ENCODE data around the gene ENAM. TPM values are rescaled to one million over a fixed set of nuclear protein-coding genes. Genes with fewer than 3 reads are reported as not detected.

Gene ENAM
- total and polyA plus RNA-seq, 2 of the 13 experiments (the other 11 are each of a cell fraction or from before 2014, with no cell fraction given), result not detected

DNA sequence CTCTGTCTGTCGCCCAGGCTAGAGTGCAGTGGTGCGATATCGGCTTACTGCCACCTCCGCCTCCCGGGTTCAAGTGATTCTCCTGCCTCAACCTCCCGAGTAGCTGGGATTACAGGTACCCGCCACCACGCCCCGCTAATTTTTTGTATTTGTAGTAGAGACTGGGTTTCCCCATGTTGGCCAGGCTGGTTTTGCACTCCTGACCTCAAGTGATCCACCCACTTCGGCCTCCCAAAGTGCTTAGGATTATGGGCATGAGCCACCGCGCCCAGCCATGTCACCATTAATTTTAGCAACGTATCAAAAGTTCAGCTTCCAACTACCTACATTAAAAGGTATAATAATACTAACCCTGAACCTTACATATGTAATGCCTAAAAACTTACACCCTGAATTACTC is 58.8 kb downstream of the ENAM start:
- Histone ChIP-seq H2AFZ (ENCODE audit: low read length) (peak overlapping the region; percentile 61), H3K4me2 (ENCODE audit: low read depth, low read length) (peak overlapping the region; percentile 82), H3K27me3 (ENCODE audit: control insufficient read depth in 1 of 2, insufficient read depth in 2 of 2, low read length in 2 of 2) (no peaks in the 10 kb centered on the region; a peak in 1 of 5 replicates), H3K4me3 (replicated peaks in 1 of 3; ENCODE audit: insufficient read depth in 1 of 3, low read depth in 2 of 3, low read length in 3 of 3) (peak overlapping the region; percentile 83 to 94 (median 86)), H3K27ac (ENCODE audit: extremely low read length, insufficient read depth, low read length) (peak overlapping the region; percentile 86), H3K79me2 (ENCODE audit: insufficient read depth, low read length) (peaks cover 29% of the 10 kb centered on the region), H3K36me3 (replicated peaks in 1 of 2; ENCODE audit: control insufficient read depth in 1 of 2, insufficient read depth in 2 of 2, low read length in 2 of 2) (no peaks in the 10 kb centered on the region), H4K20me1 (ENCODE audit: insufficient read depth, low read length) (no peaks in the 10 kb centered on the region), H3K4me1 (ENCODE audit: insufficient read depth, low read length) (peaks cover 25% of the 10 kb centered on the region), H3K9ac (ENCODE audit: insufficient read depth, low read depth, low read length) (peak overlapping the region; percentile 83), H3K9me3 (ENCODE audit: low read length) (no peaks in the 10 kb centered on the region)
- intact Hi-C loops (cut with micrococcal nuclease; ENCODE audit: unreplicated experiment) (loop anchor here (5.0 to 10.0 kb wide), 4 partner anchors 35 to 217 kb away; partner anchors contain the start of gene MOB1B), in situ Hi-C loops (cut with HindIII; ENCODE audit: extremely low pct_ligation_motif_present, low pct_unique_long_range_greater_than_20kb) (no loop called here)
- ATAC-seq, result peak; percentile 0; the same call in 2 of the 3 replicates
- CTCF ChIA-PET (ENCODE audit: low intra/inter-chr PET ratio, low total read pairs), result interaction anchor here (1.1 to 1.6 kb wide), 2 partner anchors 17 to 35 kb away, joined by 3 to 8 read pairs; no protein-coding TSS in a partner anchor
- no peak for FAIRE-seq
- BruUV-seq (replicated peaks), result no TSS peak
- 27% methylated on average over 13 of the region's 13 CpGs for WGBS (ENCODE audit: low lambda C conversion rate)
- TF ChIP-seq TOE1 (CRISPR knock-in tag; IDR thresholded peaks at IDR 0.05), result no peak
- peak; percentile 5; the same call in 1 of the 2 replicates for TF ChIP-seq ZNF564 (CRISPR knock-in tag; IDR thresholded peaks at IDR 0.05)
- 0 out of 2 replicates have a peak, but pooled peaks have one; percentile 26 for TF ChIP-seq ZNF460 (CRISPR knock-in tag; IDR thresholded peaks at IDR 0.05; ENCODE audit: borderline replicate concordance)
- no peak for TF ChIP-seq ATF6 (CRISPR knock-in tag; conservative IDR thresholded peaks at IDR 0.05)
- no peak for TF ChIP-seq POLR2AphosphoS2 (IDR thresholded peaks at IDR 0.05; ENCODE audit: low read depth, low read length)
- no peak for TF ChIP-seq ZBTB49 (CRISPR knock-in tag; IDR thresholded peaks at IDR 0.05; ENCODE audit: borderline replicate concordance)
- TF ChIP-seq ZNF552 (CRISPR knock-in tag; IDR thresholded peaks at IDR 0.05; ENCODE audit: borderline replicate concordance), result no peak
- 0 out of 2 replicates have a peak, but pooled peaks have one; percentile 13 for TF ChIP-seq ZNF644 (CRISPR knock-in tag; IDR thresholded peaks at IDR 0.05; ENCODE audit: low read depth)
- TF ChIP-seq BRCA1 (CRISPR knock-in tag; IDR thresholded peaks at IDR 0.05), result 0 out of 2 replicates have a peak, but pooled peaks have one; percentile 0
- 0 out of 2 replicates have a peak, but pooled peaks have one; percentile 7 for TF ChIP-seq SIX1 (CRISPR knock-in tag; IDR thresholded peaks at IDR 0.05; ENCODE audit: borderline replicate concordance)
- TF ChIP-seq ELF1 (CRISPR knock-in tag; IDR thresholded peaks at IDR 0.05), result no peak
- TF ChIP-seq BRD4 (CRISPR knock-in tag; IDR thresholded peaks at IDR 0.05), result no peak
- DNase-seq (ENCODE audit: low spot score), result no peak
- POLR2A ChIA-PET, result interaction anchor here (0.6 to 6.8 kb wide), 2 partner anchors 16 to 139 kb away, joined by 4 to 75 read pairs; no protein-coding TSS in a partner anchor
